AG09319 (cell line): ENCODE measurements around the gene GPR146.

Experiments used
- DNase-seq: peaks from one replicate; pipeline ENCODE4 v3.0.0-alpha.2; 2010; ENCODE audit warnings: low read depth; ENCODE audit errors: extremely low read depth
- CTCF ChIP-seq: IDR thresholded peaks from 2 replicates; pipeline ENCODE4 v1.5.1; 2011; ENCODE audit warnings: low read depth, mild to moderate bottlenecking, inconsistent platforms, low read length, moderate library complexity

GPR146 gene

GRCh38 chr7:1025743-1026581 lies 18.4 kb upstream of the GPR146 start:
- no peak for TF ChIP-seq CTCF
- no peak for DNase-seq

- DNase-seq: no peak
- TF ChIP-seq CTCF: no peak
These were observed 17.6 kb upstream of the GPR146 start for GRCh38 chr7:1026721-1027161.

- no peak for DNase-seq
- TF ChIP-seq CTCF: no peak
These were observed 16.9 kb upstream of the GPR146 start for GRCh38 chr7:1027242-1028043.

- DNase-seq: peak; percentile 68
- no peak for TF ChIP-seq CTCF
These were observed 16.1 kb upstream of the GPR146 start for GRCh38 chr7:1028044-1028770.

- peak; percentile 75 for DNase-seq
- TF ChIP-seq CTCF: no peak
These were observed 15.3 kb upstream of the GPR146 start for GRCh38 chr7:1028775-1029636.

- DNase-seq: no peak
- TF ChIP-seq CTCF: no peak
These were observed 14.5 kb upstream of the GPR146 start for GRCh38 chr7:1029637-1030443.
